Endodermal cell (in vitro differentiated cells): Measurements from ENCODE around the gene CPED1. TPM values are rescaled to one million over a fixed set of nuclear protein-coding genes. Genes with fewer than 3 reads are reported as not detected.
"Not testable (repeated sequence)": the region's sequence is repeated elsewhere in the genome, so short reads cannot be mapped to it uniquely, and the experiment has no call there.

Experiments used
- DNase-seq: peaks from one replicate; pipeline ENCODE4 v3.0.0-alpha.2; 2017
- H3K27ac ChIP-seq: 2 replicates; pipeline ENCODE4 v1.5.1; 2013; ENCODE audit warnings: mild to moderate bottlenecking, low read depth, low read length, moderate library complexity
- H3K27me3 ChIP-seq: 2 replicates; pipeline ENCODE4 v1.6.1; 2013; ENCODE audit warnings: mild to moderate bottlenecking, low read length, moderate library complexity; ENCODE audit not compliant: insufficient read depth, control insufficient read depth, poor library complexity, severe bottlenecking
- H3K36me3 ChIP-seq: 2 replicates; pipeline ENCODE4 v1.7.0; 2013; ENCODE audit warnings: mild to moderate bottlenecking, low read length, moderate library complexity; ENCODE audit not compliant: control insufficient read depth, insufficient read depth
- H3K4me1 ChIP-seq: one replicate; pipeline ENCODE4 v1.7.0; 2013; ENCODE audit warnings: low read length; ENCODE audit not compliant: control insufficient read depth, insufficient read depth
- H3K4me3 ChIP-seq: 2 replicates; pipeline ENCODE4 v1.5.1; 2013; ENCODE audit warnings: mild to moderate bottlenecking, low read length, moderate library complexity
- H3K9ac ChIP-seq: 2 replicates; pipeline ENCODE4 v1.6.1; 2013; ENCODE audit warnings: mild to moderate bottlenecking, low read length, moderate library complexity; ENCODE audit not compliant: poor library complexity, severe bottlenecking; ENCODE audit errors: extremely low read depth
- H3K9me3 ChIP-seq: 2 replicates; pipeline ENCODE4 v1.6.1; 2013; ENCODE audit warnings: mild to moderate bottlenecking, low read length, moderate library complexity; ENCODE audit not compliant: control insufficient read depth
- H3K27ac Mint-ChIP-seq: 2 replicates; pipeline ENCODE4 v1.8.0; 2020; ENCODE audit warnings: mixed read lengths
- H3K27me3 Mint-ChIP-seq: 2 replicates; pipeline ENCODE4 v1.8.0; 2021; ENCODE audit warnings: mild to moderate bottlenecking, mixed read lengths; ENCODE audit not compliant: insufficient read depth
- H3K36me3 Mint-ChIP-seq: 2 replicates; pipeline ENCODE4 v1.8.0; 2020; ENCODE audit warnings: low read depth, mixed read lengths
- H3K4me1 Mint-ChIP-seq: 2 replicates; pipeline ENCODE4 v1.8.0; 2020; ENCODE audit warnings: mixed read lengths
- H3K4me3 Mint-ChIP-seq: 2 replicates; pipeline ENCODE4 v1.8.0; 2020; ENCODE audit warnings: mild to moderate bottlenecking, moderate library complexity, mixed read lengths
- H3K9me3 Mint-ChIP-seq: 2 replicates; pipeline ENCODE4 v1.8.0; 2020; ENCODE audit warnings: mild to moderate bottlenecking, mixed read lengths
- CTCF ChIP-seq: fragments of 200-600 bp; sonication (generic); conservative IDR thresholded peaks from 2 replicates; pipeline ENCODE4 v1.5.0; 2021; ENCODE audit warnings: antibody characterized with exemption, mild to moderate bottlenecking
- WGBS, 2 experiments: methylation state at CpG; one replicate each; pipeline versions ENCODE4 v1.1.5 to v1.1.7; 2013; ENCODE audit warnings: missing lambda C conversion rate in 2 of 2, mixed read lengths in 1 of 2; ENCODE audit not compliant: insufficient coverage in 1 of 2, insufficient read length in 1 of 2; 5-methylcytosine and 5-hydroxymethylcytosine counted together
- total RNA-seq, 2 donors: library from RNA; stranded (reverse); fragmentation: NEBNext Ultra II Directional in 1 of 2; extraction: Animal tissue kit (Norgen Biotek cat#: 25700) in 1 of 2; gene quantifications; 2 replicates in 1 of 2; 3 replicates in 1 of 2; pipeline ENCODE4 v1.2.1, GENCODE V29; 2021

Gene CPED1
- total RNA-seq, 2 donors from 2014 or later = 1.1 TPM; not detected in 1

- Mint-ChIP-seq H3K4me1 (peaks cover 30% of the 10 kb centered on the region), H3K27me3 (peaks cover 4% of the 10 kb centered on the region), H3K4me3 (no peak overlapping the region), H3K36me3 (no peaks in the 10 kb centered on the region), H3K9me3 (peaks cover 14% of the 10 kb centered on the region), H3K27ac (peak overlapping the region; percentile 1)
- H3K27ac ChIP-seq = no peak overlapping the region
- 90 to 92% methylated on average over 7 to 9 of the region's 9 CpGs for WGBS, 2 experiments
- no peak overlapping the region for H3K9ac ChIP-seq
- no peaks in the 10 kb centered on the region for H3K4me1 ChIP-seq
- no peak for DNase-seq
- peak overlapping the region; percentile 12 for H3K4me3 ChIP-seq
- TF ChIP-seq CTCF = no peak
- peaks cover 9% of the 10 kb centered on the region for H3K9me3 ChIP-seq
- H3K27me3 ChIP-seq = no peaks in the 10 kb centered on the region
- H3K36me3 ChIP-seq = no peaks in the 10 kb centered on the region
Measured at GRCh38 chr7:121313793-121314676, 325.5 kb downstream of the CPED1 start.

DNA sequence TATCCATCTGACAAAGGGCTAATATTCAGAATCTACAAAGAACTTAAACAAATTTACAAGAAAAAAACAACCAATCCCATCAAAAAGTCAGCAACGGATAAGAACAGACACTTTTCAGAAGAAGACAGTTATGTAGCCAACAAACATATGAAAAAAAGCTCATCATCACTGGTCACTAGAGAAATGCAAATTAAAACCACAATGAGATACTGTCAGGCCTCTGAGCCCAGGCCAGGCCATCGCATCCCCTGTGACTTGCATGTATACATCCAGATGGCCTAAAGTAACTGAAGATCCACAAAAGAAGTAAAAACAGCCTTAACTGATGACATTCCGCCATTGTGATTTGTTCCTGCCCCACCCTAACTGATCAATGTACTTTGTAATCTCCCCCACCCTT, 326.7 kb downstream of the CPED1 start:
- not testable (repeated sequence) for H3K27me3 Mint-ChIP-seq, H3K27me3 ChIP-seq, H3K4me1 ChIP-seq, H3K36me3 ChIP-seq, H3K9me3 Mint-ChIP-seq, H3K9me3 ChIP-seq, H3K36me3 Mint-ChIP-seq, H3K4me3 ChIP-seq, H3K9ac ChIP-seq, H3K4me3 Mint-ChIP-seq, H3K27ac Mint-ChIP-seq, DNase-seq, H3K27ac ChIP-seq
- WGBS, 2 experiments = 80 to 95% methylated on average over 1 to 2 of the region's 3 CpGs
- peaks cover 40% of the 10 kb centered on the region for H3K4me1 Mint-ChIP-seq

GRCh38 chr7:121322460-121322859, 333.9 kb downstream of the CPED1 start:
- Histone ChIP-seq H3K4me3 (no peak overlapping the region), H3K27ac (no peak overlapping the region), H3K27me3 (peaks cover under 1% of the 10 kb centered on the region), H3K36me3 (no peaks in the 10 kb centered on the region), H3K9me3 (no peaks in the 10 kb centered on the region), H3K4me1 (peaks cover 8% of the 10 kb centered on the region), H3K9ac (no peak overlapping the region)
- WGBS, 2 experiments = 89 to 94% methylated on average over 3 of the region's 3 CpGs
- H3K27me3 Mint-ChIP-seq = peaks cover 11% of the 10 kb centered on the region
- H3K4me1 Mint-ChIP-seq = peaks cover 31% of the 10 kb centered on the region
- H3K27ac Mint-ChIP-seq = no peak overlapping the region
- no peak for TF ChIP-seq CTCF
- H3K9me3 Mint-ChIP-seq = no peaks in the 10 kb centered on the region
- no peak for DNase-seq
- no peak overlapping the region for H3K4me3 Mint-ChIP-seq
- H3K36me3 Mint-ChIP-seq = no peaks in the 10 kb centered on the region
